Endothelial cell of umbilical vein (primary cell): ENCODE data around the gene VCAN. TPM values are rescaled to one million over a fixed set of nuclear protein-coding genes. Genes with fewer than 3 reads are reported as not detected.
A peak's percentile ranks its signal among the peaks of the same experiment; 100 is the strongest.

ENCODE experiments used
- BruUV-seq: library from RNA; stranded (reverse); fragments of 400-500 nt; replicated peaks from 2 replicates; lab custom pipeline; 2021; lab: Mats Ljungman, UMichigan
- CTCF ChIA-PET: fragments of 300-600, 350-600 bp; sonication (Branson Sonifier 250); formaldehyde crosslinking; loops from one replicate; lab custom pipeline; 2021; ENCODE audit warnings: antibody characterized with exemption, inconsistent platforms; lab: Charles Lee
- POLR2A ChIA-PET: fragments of 300-600, 350-600 bp; sonication (Branson Sonifier 250); formaldehyde crosslinking; loops from one replicate; lab custom pipeline; 2021; ENCODE audit warnings: antibody characterized with exemption, inconsistent platforms; lab: Charles Lee
- DNase-seq: peaks from one replicate; pipeline ENCODE4 v3.0.0-alpha.2; 2011; ENCODE audit warnings: low read depth, low spot score
- FAIRE-seq: peaks from 2 replicates; lab custom pipeline; 2011; peaks lifted over from hg19 to GRCh38; lab: Jason Lieb, UNC
- H2AFZ ChIP-seq: 2 replicates; pipeline ENCODE4 v1.6.0; 2012; ENCODE audit warnings: low read depth, low read length, control low read depth, inconsistent platforms
- H3K27ac ChIP-seq: 2 replicates; pipeline ENCODE4 v1.5.1; 2011; ENCODE audit warnings: low read depth, mild to moderate bottlenecking, control low read depth, low read length, moderate library complexity; ENCODE audit not compliant: insufficient read depth
- H3K27me3 ChIP-seq, 2 experiments: 2 replicates each; pipeline versions ENCODE4 v1.6.0 to v1.6.1; 2011; ENCODE audit warnings: low read length in 2 of 2, mixed read lengths in 1 of 2; ENCODE audit not compliant: control insufficient read depth in 2 of 2, insufficient read depth in 2 of 2
- H3K36me3 ChIP-seq, 2 experiments: 2 replicates in 1 of 2; 3 replicates in 1 of 2; pipeline ENCODE4 v1.5.1; 2011; ENCODE audit warnings: low read length in 2 of 2, mild to moderate bottlenecking in 1 of 2, moderate library complexity in 1 of 2; ENCODE audit not compliant: control insufficient read depth in 2 of 2, insufficient read depth in 2 of 2; ENCODE audit errors: extremely low read depth in 1 of 2
- H3K4me1 ChIP-seq: 3 replicates; pipeline ENCODE4 v1.5.1; 2011; ENCODE audit warnings: mild to moderate bottlenecking, low read length; ENCODE audit not compliant: control insufficient read depth, insufficient read depth; ENCODE audit errors: extremely low read depth
- H3K4me2 ChIP-seq: 2 replicates; pipeline ENCODE4 v1.6.1; 2011; ENCODE audit warnings: low read length, control low read depth, mixed read lengths; ENCODE audit not compliant: insufficient read depth
- H3K4me3 ChIP-seq, 3 experiments: fragments of 200-600 bp in 1 of 3; sonication (generic), shearing (Covaris generic) in 1 of 3; replicated peaks in 1 of 3; 2 replicates each; pipeline ENCODE4 v1.5.1; 2011 to 2016; ENCODE audit warnings: control low read depth in 3 of 3, low read length in 3 of 3, mild to moderate bottlenecking in 2 of 3, inconsistent platforms in 1 of 3, low read depth in 1 of 3, moderate library complexity in 1 of 3; ENCODE audit not compliant: insufficient read depth in 1 of 3
- H3K79me2 ChIP-seq: 2 replicates; pipeline ENCODE4 v1.6.0; 2012; ENCODE audit warnings: low read length, inconsistent platforms; ENCODE audit not compliant: control insufficient read depth, insufficient read depth
- H3K9ac ChIP-seq: replicated peaks from 2 replicates; pipeline ENCODE3; 2011; ENCODE audit warnings: low read length, control low read depth; ENCODE audit not compliant: insufficient read depth; ENCODE audit errors: extremely low read depth
- H3K9me1 ChIP-seq: replicated peaks from 3 replicates; pipeline ENCODE4 v1.6.0; 2011; ENCODE audit warnings: mild to moderate bottlenecking, low read length; ENCODE audit not compliant: control insufficient read depth, insufficient read depth; ENCODE audit errors: extremely low read depth
- H3K9me3 ChIP-seq: replicated peaks from 2 replicates; pipeline ENCODE4 v1.5.1; 2012; ENCODE audit warnings: low read length, inconsistent platforms; ENCODE audit not compliant: control insufficient read depth, insufficient read depth
- H4K20me1 ChIP-seq: replicated peaks from 2 replicates; pipeline ENCODE3; 2011; ENCODE audit warnings: mild to moderate bottlenecking, low read length; ENCODE audit not compliant: control insufficient read depth, insufficient read depth; ENCODE audit errors: extremely low read depth
- CTCF ChIP-seq, 2 donors: IDR thresholded peaks; 1 replicate in 1 of 2; 2 replicates in 1 of 2; pipeline ENCODE4 v1.5.1; 2011; ENCODE audit warnings: low read length in 2 of 2, mild to moderate bottlenecking in 2 of 2, moderate library complexity in 2 of 2, control low read depth in 1 of 2, inconsistent platforms in 1 of 2, low read depth in 1 of 2; ENCODE audit not compliant: insufficient read depth in 1 of 2; ENCODE audit errors: extremely low read depth in 1 of 2
- EZH2 ChIP-seq: IDR thresholded peaks from 2 replicates; pipeline ENCODE4 v1.6.1; 2012; ENCODE audit warnings: borderline replicate concordance, low read depth, mild to moderate bottlenecking, moderate library complexity, low read length, inconsistent platforms; ENCODE audit not compliant: severe bottlenecking
- JUN ChIP-seq: IDR thresholded peaks from 2 replicates; pipeline ENCODE4 v1.6.1; 2011; ENCODE audit warnings: borderline replicate concordance, low read depth; ENCODE audit not compliant: insufficient read length, insufficient read depth
- MAX ChIP-seq: IDR thresholded peaks from 2 replicates; pipeline ENCODE4 v1.6.1; 2011; ENCODE audit not compliant: insufficient read depth, insufficient read length
- MYC ChIP-seq: IDR thresholded peaks from one replicate; pipeline ENCODE4 v1.6.1; 2011; ENCODE audit warnings: mild to moderate bottlenecking, low read depth, low read length
- POLR2A ChIP-seq: IDR thresholded peaks from 2 replicates; pipeline ENCODE4 v1.6.1; 2012; ENCODE audit warnings: low read depth, mild to moderate bottlenecking, control low read depth, low read length
- POLR2AphosphoS5 ChIP-seq: IDR thresholded peaks from 2 replicates; pipeline ENCODE4 v1.6.1; 2012; ENCODE audit warnings: low read depth, mild to moderate bottlenecking, control low read depth, low read length, moderate library complexity; ENCODE audit not compliant: insufficient read depth
- dilution Hi-C: fragments of 300-500 bp; cut with MboI; formaldehyde crosslinking; loops from one replicate; pipeline ENCODE4 v1.15.0; 2019; ENCODE audit warnings: low sequenced_read_pairs; ENCODE audit not compliant: extremely low pct_ligation_motif_present
- intact Hi-C: fragments of 100-400 bp; cut with micrococcal nuclease; formaldehyde crosslinking; loops from one replicate; pipeline ENCODE4 v1.10.0; 2022
- polyA plus RNA-seq, 4 experiments: library from polyadenylated mRNA; depleted of rRNA in 3 of 4; stranded (reverse) in 3 of 4; unstranded in 1 of 4; fragments of >200 nt; gene quantifications; 2 replicates each; pipeline versions ENCODE4 v1.2.1 to v1.2.3, GENCODE V29; 2011 to 2012; ENCODE audit warnings: missing spikeins in 1 of 4
- total RNA-seq: library from RNA; stranded (reverse); gene quantifications from 2 replicates; pipeline ENCODE4 v1.2.3, GENCODE V29; 2021

The VCAN gene
- total and polyA plus RNA-seq, 2 donors (not counting 3 experiments of a cell fraction or from before 2014, with no cell fraction given), result 0.35 to 1.2 TPM

GRCh38 chr5:83430130-83431010 is 41.2 kb upstream of the VCAN start:
- no TSS peak for BruUV-seq
- intact Hi-C loops (loop anchor here (1.0 to 10.0 kb wide), 7 partner anchors 43 to 1118 kb away; no protein-coding TSS in a partner anchor), dilution Hi-C loops (no loop called here)
- Histone ChIP-seq H2AFZ (no peak overlapping the region), H3K4me2 (no peak overlapping the region), H3K9ac (no peak overlapping the region), H3K27me3 (peaks cover 5 to 8% of the 10 kb centered on the region in 2 experiments), H3K4me3 (no peak overlapping the region), H3K9me1 (no peaks in the 10 kb centered on the region), H3K4me1 (no peaks in the 10 kb centered on the region), H3K79me2 (no peaks in the 10 kb centered on the region), H3K9me3 (no peaks in the 10 kb centered on the region), H4K20me1 (no peaks in the 10 kb centered on the region), H3K27ac (no peak overlapping the region), H3K36me3 (no peaks in the 10 kb centered on the region)
- TF ChIP-seq CTCF (IDR thresholded peaks at IDR 0.05; ENCODE audit: extremely low read depth in 1 of 2, insufficient read depth in 1 of 2, low read depth in 1 of 2, low read length in 2 of 2), result peak; percentile 89 to 96
- TF ChIP-seq MAX, result no peak
- no peak for TF ChIP-seq POLR2A
- no peak for TF ChIP-seq POLR2AphosphoS5
- TF ChIP-seq EZH2, result no peak
- TF ChIP-seq MYC, result no peak
- no peak for TF ChIP-seq JUN
- DNase-seq (peak; percentile 67), FAIRE-seq (peak; percentile 96)
- POLR2A ChIA-PET, result interaction anchor here (0.6 kb wide), 1 partner anchor 1152 kb away, joined by 3 read pairs; the partner anchor contains the start of gene RPS23
- CTCF ChIA-PET, result interaction anchor here (0.6 to 3.9 kb wide), 38 partner anchors 8 to 1131 kb away, joined by 3 to 34 read pairs (median 4); partner anchors contain the start of genes TMEM167A, VCAN and XRCC4
